WI38 (cell line): ENCODE data around the gene DDN.

Experiments
- H3K4me3 ChIP-seq: 2 replicates; pipeline ENCODE4 v1.5.1; 2011; ENCODE audit warnings: low read depth, mild to moderate bottlenecking, control low read depth, low read length
- CTCF ChIP-seq: IDR thresholded peaks from 2 replicates; pipeline ENCODE4 v1.5.1; 2012; ENCODE audit warnings: low read depth, mild to moderate bottlenecking, control low read depth, low read length

Gene DDN

GRCh38 chr12:48970702-48971334, 28.4 kb downstream of the DDN start:
- no peak overlapping the region; the same call in 1 of the 2 replicates for H3K4me3 ChIP-seq
- no peak for TF ChIP-seq CTCF

- no peak overlapping the region for H3K4me3 ChIP-seq
- TF ChIP-seq CTCF: no peak
Observed at GRCh38 chr12:48969833-48970701, 29.1 kb downstream of the DDN start.

GRCh38 chr12:48969160-48969771, 29.9 kb downstream of the DDN start:
- H3K4me3 ChIP-seq: no peak overlapping the region
- TF ChIP-seq CTCF: no peak

GRCh38 chr12:48968467-48968866, 30.7 kb downstream of the DDN start:
- no peak overlapping the region for H3K4me3 ChIP-seq
- no peak for TF ChIP-seq CTCF

- no peak overlapping the region for H3K4me3 ChIP-seq
- no peak for TF ChIP-seq CTCF
Observed at GRCh38 chr12:48967991-48968390, 31.2 kb downstream of the DDN start.

GRCh38 chr12:48966177-48966895, 32.8 kb downstream of the DDN start:
- no peak overlapping the region for H3K4me3 ChIP-seq
- TF ChIP-seq CTCF: no peak
